Fibroblast of skin of left biceps (primary cell): ENCODE results near the gene RAB6A.

Experiments
- DNase-seq, 2 experiments: peaks; one replicate each; pipeline ENCODE4 v3.0.0-alpha.2; 2013; ENCODE audit warnings: low read depth in 2 of 2

Gene RAB6A

GRCh38 chr11:73625696-73626318, 135.1 kb downstream of the RAB6A start:
- DNase-seq, result peak; percentile 16 to 26
